PC-3 (cell line): Measurements from ENCODE around the gene REG4. TPM values are rescaled to one million over a fixed set of nuclear protein-coding genes. Genes with fewer than 3 reads are reported as not detected.
"Not testable (repeated sequence)": the region's sequence is repeated elsewhere in the genome, so short reads cannot be mapped to it uniquely, and the experiment has no call there.

Source experiments
- ATAC-seq: fragments of 200-7000 bp; cut with Tn5 transposase; 2 replicates; pipeline ENCODE4 v1.9.1; 2020; ENCODE audit warnings: mild to moderate bottlenecking, moderate library complexity
- BruUV-seq: library from RNA; stranded (reverse); fragments of 400-500 nt; replicated peaks from 2 replicates; lab custom pipeline; 2021; lab: Mats Ljungman, UMichigan
- CTCF ChIA-PET: fragments of 300-600 bp; sonication (Branson Sonifier 250); formaldehyde crosslinking; loops from one replicate; lab custom pipeline; 2022; ENCODE audit warnings: antibody characterized with exemption; lab: Charles Lee
- POLR2A ChIA-PET: fragments of 300-600 bp; sonication (Branson Sonifier 250); formaldehyde crosslinking; loops from one replicate; lab custom pipeline; 2022; ENCODE audit warnings: antibody characterized with exemption; ENCODE audit not compliant: unreplicated experiment; lab: Charles Lee
- DNase-seq: peaks from one replicate; pipeline ENCODE4 v3.0.0-alpha.2; 2015
- H2AFZ ChIP-seq: fragments of 300-600 bp; sonication (generic); 2 replicates; pipeline ENCODE4 v1.6.0; 2016; ENCODE audit warnings: antibody characterized with exemption, low read length
- H3F3A ChIP-seq: fragments of 300-600 bp; sonication (generic); one replicate; pipeline ENCODE4 v1.6.0; 2017; ENCODE audit warnings: antibody characterized with exemption, low read length, control low read depth, mild to moderate bottlenecking; ENCODE audit not compliant: unreplicated experiment
- H3K27ac ChIP-seq: fragments of 300-600 bp; sonication (generic); 2 replicates; pipeline ENCODE4 v1.5.1; 2016; ENCODE audit warnings: mild to moderate bottlenecking, low read length
- H3K27me3 ChIP-seq: fragments of 300-600 bp; sonication (generic); 2 replicates; pipeline ENCODE4 v1.6.1; 2016; ENCODE audit warnings: low read length, mixed read lengths
- H3K36me3 ChIP-seq: fragments of 300-600 bp; sonication (generic); 2 replicates; pipeline ENCODE4 v1.6.1; 2016; ENCODE audit warnings: low read depth, mixed run types, low read length, mixed read lengths
- H3K4me1 ChIP-seq: fragments of 300-600 bp; sonication (generic); 2 replicates; pipeline ENCODE4 v1.5.1; 2016; ENCODE audit warnings: low read length; ENCODE audit not compliant: insufficient read depth
- H3K4me2 ChIP-seq: fragments of 300-600 bp; sonication (generic); 2 replicates; pipeline ENCODE4 v1.6.0; 2016; ENCODE audit warnings: low read length
- H3K4me3 ChIP-seq: fragments of 300-600 bp; sonication (generic); 2 replicates; pipeline ENCODE4 v1.5.1; 2016; ENCODE audit warnings: mild to moderate bottlenecking, low read length, mixed read lengths
- H3K79me2 ChIP-seq: fragments of 300-600 bp; sonication (generic); 2 replicates; pipeline ENCODE4 v1.6.1; 2017; ENCODE audit warnings: low read length, mixed read lengths
- H3K9ac ChIP-seq: fragments of 300-600 bp; sonication (generic); 2 replicates; pipeline ENCODE4 v1.6.0; 2016; ENCODE audit warnings: mild to moderate bottlenecking, low read length
- H3K9me2 ChIP-seq: fragments of 300-600 bp; sonication (generic); replicated peaks from 2 replicates; pipeline ENCODE4 v1.6.1; 2016; ENCODE audit warnings: mixed run types, low read length, mixed read lengths
- H3K9me3 ChIP-seq: fragments of 300-600 bp; sonication (generic); 2 replicates; pipeline ENCODE4 v1.6.1; 2016; ENCODE audit warnings: low read length, mixed read lengths
- H4K20me1 ChIP-seq: fragments of 300-600 bp; sonication (generic); 2 replicates; pipeline ENCODE4 v1.6.1; 2016; ENCODE audit warnings: low read length, mixed read lengths
- CTCF ChIP-seq: fragments of 300-600 bp; sonication (generic); conservative IDR thresholded peaks from 2 replicates; pipeline ENCODE4 v1.5.1; 2017; ENCODE audit warnings: antibody characterized with exemption, low read depth, mild to moderate bottlenecking, low read length
- EZH2 ChIP-seq: fragments of 300-600 bp; sonication (generic); IDR thresholded peaks from one replicate; pipeline ENCODE4 v1.6.1; 2017; ENCODE audit warnings: antibody characterized with exemption, mild to moderate bottlenecking, low read length; ENCODE audit not compliant: unreplicated experiment
- EZH2phosphoT487 ChIP-seq: fragments of 300-600 bp; sonication (generic); IDR thresholded peaks from 2 replicates; pipeline ENCODE4 v1.6.1; 2018; ENCODE audit warnings: mild to moderate bottlenecking, antibody characterized with exemption, low read length, borderline replicate concordance
- intact Hi-C: fragments of 100-400 bp; cut with micrococcal nuclease; formaldehyde crosslinking; loops from 2 replicates; pipeline ENCODE4 v1.9.0; 2023
- total RNA-seq: library from RNA; depleted of rRNA; stranded (reverse); fragments of >200 nt; gene quantifications from 2 replicates; pipeline ENCODE4 v1.2.3, GENCODE V29; 2014

Gene REG4
- total RNA-seq, 1 experiment from 2014 or later: 0.87 TPM

DNA sequence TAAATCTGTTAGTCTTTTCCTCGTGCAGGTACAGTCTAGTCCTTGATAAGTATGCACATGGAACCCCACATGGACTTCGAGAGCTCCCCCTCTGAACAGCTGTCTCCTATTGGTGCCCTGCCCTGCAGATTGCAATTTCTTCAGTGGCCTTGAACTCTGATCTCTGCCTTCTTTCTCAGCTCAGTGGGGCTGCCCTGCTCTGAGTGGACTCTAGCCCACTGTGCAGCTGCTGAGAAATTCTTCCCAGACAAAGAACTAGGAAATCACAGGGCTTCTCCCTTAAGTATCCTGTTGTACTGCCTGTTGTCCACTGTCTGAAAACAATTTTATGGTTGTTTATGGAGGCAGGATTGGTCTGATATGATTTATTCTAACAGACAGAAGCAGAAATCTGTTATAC, 46.9 kb upstream of the REG4 start:
- TF ChIP-seq EZH2phosphoT487: no peak
- TF ChIP-seq EZH2: no peak
- TF ChIP-seq CTCF: no peak
- Histone ChIP-seq H3K79me2 (no peaks in the 10 kb centered on the region), H4K20me1 (no peaks in the 10 kb centered on the region), H3K9ac (no peak overlapping the region), H3K9me2 (no peaks in the 10 kb centered on the region), H3K4me1 (peaks cover 29% of the 10 kb centered on the region), H3K27me3 (no peaks in the 10 kb centered on the region), H3K36me3 (no peaks in the 10 kb centered on the region), H2AFZ (peak overlapping the region; percentile 35; the same call in 1 of the 2 replicates), H3K4me2 (no peak overlapping the region), H3K4me3 (no peak overlapping the region), H3K9me3 (no peaks in the 10 kb centered on the region), H3F3A (no peaks in the 10 kb centered on the region), H3K27ac (no peak overlapping the region)
- DNase-seq (no peak), ATAC-seq (no peak)
- ChIA-PET CTCF (no interaction called here), POLR2A (no interaction called here)
- intact Hi-C loops: loop anchor here (2.0 kb wide), 1 partner anchor 49 kb away; no protein-coding TSS in a partner anchor
- no TSS peak for BruUV-seq

GRCh38 chr1:119853155-119853554, 41.9 kb upstream of the REG4 start:
- ChIA-PET CTCF (no interaction called here), POLR2A (no interaction called here)
- H3K9me3 ChIP-seq: no peaks in the 10 kb centered on the region
- no peak for DNase-seq
- no peaks in the 10 kb centered on the region for H3K4me1 ChIP-seq
- no TSS peak for BruUV-seq
- H4K20me1 ChIP-seq: no peaks in the 10 kb centered on the region
- no peak overlapping the region for H3K9ac ChIP-seq
- no peaks in the 10 kb centered on the region for H3F3A ChIP-seq
- H3K4me2 ChIP-seq: no peak overlapping the region
- H3K27ac ChIP-seq: no peak overlapping the region
- H3K4me3 ChIP-seq: no peak overlapping the region
- no peaks in the 10 kb centered on the region for H3K79me2 ChIP-seq
- H3K27me3 ChIP-seq: no peaks in the 10 kb centered on the region
- H2AFZ ChIP-seq: no peak overlapping the region
- no peak for ATAC-seq
- TF ChIP-seq CTCF (no peak), EZH2phosphoT487 (no peak), EZH2 (no peak)
- intact Hi-C loops: no loop called here
- no peaks in the 10 kb centered on the region for H3K9me2 ChIP-seq
- H3K36me3 ChIP-seq: no peaks in the 10 kb centered on the region

DNA sequence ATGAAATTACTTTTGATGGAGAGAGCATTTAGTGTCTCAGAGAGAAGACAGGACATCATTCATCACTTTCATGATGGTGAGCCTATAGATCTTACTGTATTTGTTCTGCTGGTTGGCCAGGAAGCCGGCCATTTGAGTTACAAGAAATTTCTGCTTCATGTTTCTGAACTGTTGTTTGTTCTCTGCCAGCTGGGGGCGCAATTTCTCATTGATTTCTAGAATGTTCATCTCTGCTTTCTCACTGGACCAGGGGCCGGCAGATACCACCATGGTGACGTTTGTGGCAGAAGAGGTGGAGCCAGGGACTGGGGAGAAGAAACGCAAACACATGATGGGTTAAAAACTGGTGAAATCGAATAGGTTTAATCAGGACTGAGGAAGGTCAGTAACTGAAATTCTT, 32.9 kb upstream of the REG4 start:
- DNase-seq, CTCF ChIA-PET, H2AFZ ChIP-seq, BruUV-seq, H3K4me2 ChIP-seq, intact Hi-C loops, H3K27me3 ChIP-seq, H3K27ac ChIP-seq, H3K9me2 ChIP-seq, H4K20me1 ChIP-seq, ATAC-seq, H3K9ac ChIP-seq, H3K79me2 ChIP-seq, H3K36me3 ChIP-seq, H3K4me3 ChIP-seq, H3K9me3 ChIP-seq, H3F3A ChIP-seq, POLR2A ChIA-PET: not testable (repeated sequence)
- peaks cover 17% of the 10 kb centered on the region for H3K4me1 ChIP-seq
- peak; percentile 51 for TF ChIP-seq CTCF
